Measurements from ENCODE around the gene TMSB10.
"Not testable (repeated sequence)": the region's sequence is repeated elsewhere in the genome, so short reads cannot be mapped to it uniquely, and the experiment has no call there.

The TMSB10 gene

DNA sequence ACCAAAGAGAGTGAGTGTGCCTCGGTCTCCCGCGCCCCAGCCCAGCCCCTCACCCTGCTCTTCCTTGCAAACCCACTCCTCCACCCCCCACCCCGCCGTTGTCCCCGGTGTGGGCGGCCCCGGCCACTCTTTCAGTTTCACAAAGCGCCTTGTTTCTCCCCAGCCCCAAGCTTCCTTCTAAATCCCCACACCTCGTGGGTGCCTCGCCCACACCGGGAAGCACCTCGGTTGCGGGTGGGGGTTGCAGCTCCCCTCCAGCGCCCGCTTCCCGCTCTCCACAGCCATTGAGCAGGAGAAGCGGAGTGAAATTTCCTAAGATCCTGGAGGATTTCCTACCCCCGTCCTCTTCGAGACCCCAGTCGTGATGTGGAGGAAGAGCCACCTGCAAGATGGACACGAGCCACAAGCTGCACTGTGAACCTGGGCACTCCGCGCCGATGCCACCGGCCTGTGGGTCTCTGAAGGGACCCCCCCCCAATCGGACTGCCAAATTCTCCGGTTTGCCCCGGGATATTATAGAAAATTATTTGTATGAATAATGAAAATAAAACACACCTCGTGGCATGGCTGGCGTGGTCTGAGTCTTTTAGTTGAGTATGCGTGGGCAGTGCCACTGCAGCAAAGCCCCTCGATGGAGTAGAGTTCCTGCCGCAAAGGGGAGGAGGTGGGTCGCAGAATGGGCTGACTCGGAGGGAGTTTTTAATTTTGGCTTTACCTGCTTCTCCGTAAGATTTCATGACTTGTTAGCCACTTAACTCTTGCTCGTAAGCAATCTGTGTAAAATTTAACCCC lies 848 bp downstream of the TMSB10 start:
- POLR2A ChIA-PET: interaction anchor here (0.6 to 3.4 kb wide), 8 partner anchors 10 to 421 kb away, joined by 3 to 34 read pairs (median 4); partner anchors contain the start of gene TGOLN2
- TF ChIP-seq ELF4 (IDR thresholded peaks at IDR 0.05) (no peak), ZNF384 (IDR thresholded peaks at IDR 0.05) (no peak), FOXM1 (IDR thresholded peaks at IDR 0.05; ENCODE audit: borderline replicate concordance) (no peak), BHLHE40 (IDR thresholded peaks at IDR 0.05; ENCODE audit: borderline replicate concordance) (no peak), SP1 (IDR thresholded peaks at IDR 0.05) (no peak), HDGF (IDR thresholded peaks at IDR 0.05; ENCODE audit: borderline replicate concordance) (no peak), ARNT (IDR thresholded peaks at IDR 0.05) (no peak), SUZ12 (IDR thresholded peaks at IDR 0.05) (no peak), CTBP1 (IDR thresholded peaks at IDR 0.05; ENCODE audit: borderline replicate concordance) (no peak)
- CTCF ChIA-PET: interaction anchor here (0.8 to 3.6 kb wide), 2 partner anchors 20 to 48 kb away, joined by 3 to 20 read pairs; no protein-coding TSS in a partner anchor
- no peak for DNase-seq (ENCODE audit: extremely low spot score)

DNA sequence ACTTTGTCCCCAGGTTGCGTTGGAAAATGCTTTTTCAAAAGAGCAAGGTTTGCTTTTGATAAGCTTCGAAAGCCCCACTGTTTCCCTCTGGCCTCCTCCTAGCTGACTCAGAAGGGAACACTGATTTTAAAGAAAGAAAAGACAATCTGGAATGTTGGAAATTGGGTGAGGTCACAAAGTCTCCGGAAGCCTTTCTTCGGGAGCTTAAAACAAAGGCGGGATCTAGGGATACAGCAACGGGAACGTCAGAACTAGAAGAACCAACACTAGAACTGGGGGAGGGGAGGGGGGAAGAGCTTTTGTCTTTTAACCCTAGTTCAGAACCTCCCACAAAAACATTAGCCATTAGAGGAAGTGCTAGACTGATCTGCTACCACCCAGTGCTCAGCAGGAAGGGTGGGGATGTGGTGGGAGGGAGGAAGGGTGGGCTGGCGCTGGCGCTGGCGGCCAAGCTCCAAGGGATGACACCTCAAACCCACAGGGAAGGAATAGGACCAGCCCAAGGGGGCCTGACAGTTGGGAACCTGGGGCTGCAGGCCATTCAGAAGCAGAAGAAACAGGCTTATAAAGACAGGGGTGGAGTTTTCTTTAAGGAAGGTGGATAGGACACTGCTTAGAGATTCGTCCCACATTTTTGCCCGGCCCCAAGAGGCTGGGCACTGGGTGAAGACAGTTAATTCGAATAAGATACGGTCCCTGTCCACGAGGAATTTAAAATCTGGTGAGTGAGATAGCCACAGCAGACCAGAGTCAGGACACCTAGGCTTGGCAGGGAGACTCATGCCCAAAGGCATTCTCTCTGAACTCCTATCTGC lies 1.7 kb downstream of the TMSB10 start:
- ChIA-PET CTCF (interaction anchor here (0.8 to 3.6 kb wide), 2 partner anchors 19 to 49 kb away, joined by 3 to 20 read pairs; no protein-coding TSS in a partner anchor), POLR2A (interaction anchor here (0.6 to 3.4 kb wide), 5 partner anchors 10 to 420 kb away, joined by 3 to 34 read pairs (median 4); partner anchors contain the start of gene TGOLN2)
- no peak for TF ChIP-seq SP1 (IDR thresholded peaks at IDR 0.05)
- TF ChIP-seq ZNF384 (IDR thresholded peaks at IDR 0.05): no peak
- no peak for TF ChIP-seq NFRKB (IDR thresholded peaks at IDR 0.05)
- no peak for TF ChIP-seq SUZ12 (IDR thresholded peaks at IDR 0.05)
- TF ChIP-seq ELF4 (IDR thresholded peaks at IDR 0.05): no peak
- no peak for TF ChIP-seq BHLHE40 (IDR thresholded peaks at IDR 0.05; ENCODE audit: borderline replicate concordance)
- peak; percentile 16 for DNase-seq (ENCODE audit: extremely low spot score)

DNA sequence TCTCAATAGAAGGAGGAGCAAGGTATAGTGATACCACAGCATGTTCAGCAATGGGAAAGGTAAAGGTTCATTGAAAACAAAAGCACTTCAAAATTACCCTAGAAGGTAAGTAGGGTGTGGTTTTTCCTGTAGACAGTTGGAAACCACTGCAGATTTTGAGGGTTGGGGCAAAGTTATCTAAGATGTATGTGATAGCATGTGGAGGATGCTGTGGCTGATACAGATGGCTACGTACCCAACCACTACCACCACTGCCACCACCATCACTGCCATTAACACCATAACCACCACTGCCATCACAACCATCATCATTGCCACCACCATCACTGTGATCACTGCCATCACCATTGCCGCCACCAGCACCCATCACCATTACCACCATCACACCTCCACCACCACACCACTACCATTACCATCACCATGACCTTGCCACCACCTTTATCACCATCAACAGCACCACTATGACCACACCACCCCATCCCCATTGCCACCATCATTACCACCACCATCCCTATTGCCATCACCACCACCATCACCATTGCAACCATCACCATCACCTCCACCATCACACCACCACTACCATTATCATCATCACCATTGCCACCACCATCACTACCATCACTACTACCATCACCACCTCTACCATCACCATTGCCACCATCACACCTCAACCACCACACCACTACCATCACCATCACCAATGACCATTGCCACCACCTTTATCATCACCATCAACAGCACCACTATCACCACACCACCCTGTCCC lies 3.7 kb downstream of the TMSB10 start:
- POLR2A ChIA-PET: no interaction called here
- DNase-seq (ENCODE audit: extremely low spot score): no peak

DNA sequence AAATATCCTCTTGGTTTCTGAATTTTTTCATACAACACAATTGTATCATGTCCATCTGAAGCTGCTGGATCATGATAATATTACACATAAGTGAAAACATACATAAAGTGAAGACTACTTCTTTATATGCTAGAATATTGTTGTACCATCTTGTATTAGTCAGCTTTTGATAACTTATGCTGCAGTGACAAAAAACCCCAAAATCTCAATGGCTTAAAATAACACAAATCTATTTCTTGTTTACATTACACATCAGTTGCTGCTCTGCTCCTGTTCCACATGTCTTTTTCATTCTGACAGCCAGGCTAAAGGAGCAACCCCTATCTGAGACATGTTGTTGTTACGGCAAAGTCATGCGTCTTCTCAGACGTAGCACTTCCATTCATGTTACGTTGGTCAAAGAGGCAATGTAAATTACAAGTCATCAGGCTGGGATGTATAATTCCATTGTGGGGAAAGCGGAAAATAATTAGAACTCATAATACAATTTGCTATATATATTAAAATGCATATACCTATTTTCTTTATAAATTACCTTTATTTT lies 5.8 kb downstream of the TMSB10 start:
- DNase-seq (ENCODE audit: extremely low spot score): no peak
- ChIA-PET CTCF (no interaction called here), POLR2A (no interaction called here)
- no peak for TF ChIP-seq L3MBTL2 (conservative IDR thresholded peaks at IDR 0.05)
- TF ChIP-seq, protein P1, sequence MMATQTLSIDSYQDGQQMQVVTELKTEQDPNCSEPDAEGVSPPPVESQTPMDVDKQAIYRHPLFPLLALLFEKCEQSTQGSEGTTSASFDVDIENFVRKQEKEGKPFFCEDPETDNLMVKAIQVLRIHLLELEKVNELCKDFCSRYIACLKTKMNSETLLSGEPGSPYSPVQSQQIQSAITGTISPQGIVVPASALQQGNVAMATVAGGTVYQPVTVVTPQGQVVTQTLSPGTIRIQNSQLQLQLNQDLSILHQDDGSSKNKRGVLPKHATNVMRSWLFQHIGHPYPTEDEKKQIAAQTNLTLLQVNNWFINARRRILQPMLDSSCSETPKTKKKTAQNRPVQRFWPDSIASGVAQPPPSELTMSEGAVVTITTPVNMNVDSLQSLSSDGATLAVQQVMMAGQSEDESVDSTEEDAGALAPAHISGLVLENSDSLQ (IDR thresholded peaks at IDR 0.05): no peak
- TF ChIP-seq SUZ12 (IDR thresholded peaks at IDR 0.05): no peak
- no peak for TF ChIP-seq FOXK2 (IDR thresholded peaks at IDR 0.05)
- no peak for TF ChIP-seq HDGF (IDR thresholded peaks at IDR 0.05; ENCODE audit: borderline replicate concordance)
- no peak for TF ChIP-seq BHLHE40 (IDR thresholded peaks at IDR 0.05; ENCODE audit: borderline replicate concordance)
- TF ChIP-seq TARDBP (IDR thresholded peaks at IDR 0.05): no peak
- no peak for TF ChIP-seq ZNF384 (IDR thresholded peaks at IDR 0.05)
- no peak for TF ChIP-seq CTBP1 (IDR thresholded peaks at IDR 0.05; ENCODE audit: borderline replicate concordance)
- TF ChIP-seq ARNT (IDR thresholded peaks at IDR 0.05): no peak

More for the DNA sequence above, 3.7 kb downstream of the TMSB10 start:
- CTCF ChIA-PET: interaction anchor here (3.6 kb wide), 1 partner anchor 17 kb away, joined by 20 read pairs; no protein-coding TSS in a partner anchor
- TF ChIP-seq NFRKB (IDR thresholded peaks at IDR 0.05) (no peak), LEF1 (IDR thresholded peaks at IDR 0.05; ENCODE audit: borderline replicate concordance) (no peak), ZNF384 (IDR thresholded peaks at IDR 0.05) (no peak), HDGF (IDR thresholded peaks at IDR 0.05; ENCODE audit: borderline replicate concordance) (no peak)

DNA sequence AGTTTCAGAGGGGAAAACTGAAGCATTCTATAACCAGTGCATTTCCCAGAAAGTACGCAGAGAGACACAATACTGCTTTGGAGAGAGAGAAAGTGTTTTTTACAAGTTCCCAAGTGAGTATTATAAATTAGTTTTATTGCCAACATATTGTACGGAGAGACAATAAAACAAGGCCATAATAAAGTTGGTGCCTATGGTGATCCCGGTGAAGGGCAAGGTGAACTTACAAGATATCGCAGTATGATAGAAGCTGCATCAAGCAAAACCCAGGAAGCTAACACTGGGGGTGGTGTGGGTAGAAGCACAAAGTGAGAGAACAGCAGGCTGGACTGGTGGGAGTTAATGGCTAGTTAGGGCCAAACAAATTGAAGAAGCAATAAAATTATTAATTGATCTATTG lies 7.5 kb downstream of the TMSB10 start:
- no peak for DNase-seq (ENCODE audit: extremely low spot score)

DNA sequence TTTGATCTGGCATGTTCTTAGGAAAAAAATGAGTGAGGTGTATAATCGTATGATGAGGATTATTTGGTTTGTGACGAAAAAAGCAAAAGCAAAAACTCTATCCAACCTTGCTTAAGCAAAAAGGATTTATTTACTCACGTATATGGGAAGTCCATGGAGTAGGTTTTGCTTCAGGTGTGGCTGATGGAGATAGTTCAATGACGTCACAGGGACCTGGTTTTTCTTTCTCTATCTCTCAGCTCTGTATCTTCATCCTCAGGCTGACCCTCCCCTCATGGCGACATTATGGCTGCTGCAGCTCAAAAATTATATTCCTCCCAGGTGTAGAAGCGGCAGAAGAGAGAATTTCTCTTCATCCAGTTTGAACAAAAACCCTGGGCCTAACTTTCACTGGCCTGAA lies 8.9 kb downstream of the TMSB10 start:
- ChIA-PET CTCF (interaction anchor here (0.5 to 0.7 kb wide), 3 partner anchors 32 to 557 kb away, joined by 3 read pairs; no protein-coding TSS in a partner anchor), POLR2A (no interaction called here)

More for the DNA sequence above, 7.5 kb downstream of the TMSB10 start:
- ChIA-PET POLR2A (interaction anchor here (0.9 kb wide), 1 partner anchor 8 kb away, joined by 3 read pairs; no protein-coding TSS in a partner anchor), CTCF (interaction anchor here (1.4 kb wide), 1 partner anchor 13 kb away, joined by 5 read pairs; no protein-coding TSS in a partner anchor)
- TF ChIP-seq, protein P1 (IDR thresholded peaks at IDR 0.05): no peak
- no peak for TF ChIP-seq SUZ12 (IDR thresholded peaks at IDR 0.05)

DNA sequence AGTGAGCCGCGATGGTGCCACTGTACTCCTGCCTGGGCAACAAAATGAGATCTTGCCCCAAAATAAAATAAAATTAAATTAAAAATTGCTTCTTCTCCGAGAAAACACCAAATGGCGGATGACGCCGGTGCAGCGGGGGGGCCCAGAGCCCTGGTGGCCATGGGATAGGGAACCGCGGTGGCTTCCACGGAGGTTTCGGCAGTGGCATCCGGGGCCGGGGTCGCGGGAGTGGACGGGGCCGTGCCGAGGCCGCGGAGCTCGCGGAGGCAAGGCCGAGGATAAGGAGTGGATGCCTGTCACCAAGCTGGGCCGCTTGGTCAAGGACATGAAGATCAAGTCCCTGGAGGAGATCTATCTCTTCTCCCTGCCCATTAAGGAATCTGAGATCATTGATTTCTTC lies 10.2 kb downstream of the TMSB10 start:
- CTCF ChIA-PET; DNase-seq (ENCODE audit: extremely low spot score): not testable (repeated sequence)
- POLR2A ChIA-PET: interaction anchor here (1.3 kb wide), 1 partner anchor 56 kb away, joined by 3 read pairs; the partner anchor contains the start of gene KCMF1

More for the DNA sequence above, 8.9 kb downstream of the TMSB10 start:
- no peak for TF ChIP-seq LEF1 (IDR thresholded peaks at IDR 0.05; ENCODE audit: borderline replicate concordance)
- TF ChIP-seq SP1 (IDR thresholded peaks at IDR 0.05): no peak
- no peak for TF ChIP-seq HDGF (IDR thresholded peaks at IDR 0.05; ENCODE audit: borderline replicate concordance)
- no peak for DNase-seq (ENCODE audit: extremely low spot score)

DNA sequence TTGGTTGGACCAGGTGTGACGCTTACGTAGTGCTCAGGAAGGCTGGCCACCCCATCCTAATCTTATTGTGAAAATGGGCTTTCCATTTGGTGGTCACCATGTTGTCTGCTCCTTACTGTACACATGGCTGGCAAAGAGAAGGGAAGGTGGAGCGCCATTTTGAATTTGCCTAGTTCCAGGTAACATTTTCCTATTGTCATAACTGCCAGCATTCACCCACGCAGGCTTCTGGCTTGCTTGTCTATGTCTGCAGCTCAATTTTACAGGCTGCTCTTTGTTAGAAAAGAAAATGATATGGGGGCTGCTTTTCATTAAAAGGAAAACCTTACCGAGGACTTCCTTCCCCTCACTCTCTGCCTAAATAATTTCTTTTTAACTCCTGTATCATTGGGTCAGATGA lies 12.4 kb downstream of the TMSB10 start:
- ChIA-PET CTCF (interaction anchor here (1.0 kb wide), 1 partner anchor 8 kb away, joined by 7 read pairs; no protein-coding TSS in a partner anchor), POLR2A (interaction anchor here (0.9 kb wide), 1 partner anchor 11 kb away, joined by 4 read pairs; no protein-coding TSS in a partner anchor)
- not testable (repeated sequence) for DNase-seq (ENCODE audit: extremely low spot score)

Data from HEK293T (cell line).